Stomach (tissue), 9 donors: ENCODE measurements around the gene ZNF93. TPM values are rescaled to one million over a fixed set of nuclear protein-coding genes. Genes with fewer than 3 reads are reported as not detected.
"Not testable (repeated sequence)": the region's sequence is repeated elsewhere in the genome, so short reads cannot be mapped to it uniquely, and the experiment has no call there.

Experiments
- DNase-seq, 2 donors: peaks; one replicate each; pipeline versions ENCODE4 v3.0.0 to v3.0.0-alpha.2; 2013 to 2019
- H3K27ac ChIP-seq, 5 donors: fragments of 200-600 bp in 4 of 5; sonication (generic) in 4 of 5; one replicate each; pipeline ENCODE4 v1.5.1; 2013 to 2019; ENCODE audit warnings: mild to moderate bottlenecking in 1 of 5, moderate library complexity in 1 of 5
- H3K27me3 ChIP-seq, 3 donors: fragments of 200-600 bp; sonication (generic); one replicate each; pipeline ENCODE4 v1.5.1; 2017 to 2019; ENCODE audit warnings: mixed run types in 1 of 3
- H3K36me3 ChIP-seq, 4 donors: fragments of 200-600 bp; sonication (generic); 1 replicate in 3 of 4; 2 replicates in 1 of 4; pipeline ENCODE4 v1.5.1; 2016 to 2019
- H3K4me1 ChIP-seq, 4 donors: fragments of 200-600 bp; sonication (generic); one replicate each; pipeline ENCODE4 v1.5.1; 2016 to 2019
- H3K4me3 ChIP-seq, 4 donors: fragments of 200-600 bp; sonication (generic) in 3 of 4; one replicate each; pipeline ENCODE4 v1.5.1; 2016 to 2019; ENCODE audit warnings: mild to moderate bottlenecking in 1 of 4
- H3K9me3 ChIP-seq, 4 donors: fragments of 200-600 bp; sonication (generic); one replicate each; pipeline ENCODE4 v1.5.1; 2016 to 2019
- EP300 ChIP-seq: sonication (generic); formaldehyde crosslinking; IDR thresholded peaks from one replicate; pipeline ENCODE4 v1.6.1; 2017; ENCODE audit warnings: antibody characterized with exemption
- POLR2A ChIP-seq, 4 donors: fragments of 450-650 bp; IDR thresholded peaks; one replicate each; pipeline ENCODE4 v1.6.1; 2016; ENCODE audit warnings: antibody characterized with exemption in 4 of 4, control low read depth in 2 of 4, mild to moderate bottlenecking in 1 of 4, moderate library complexity in 1 of 4
- POLR2AphosphoS5 ChIP-seq, 3 donors: sonication (generic); formaldehyde crosslinking; IDR thresholded peaks; one replicate each; pipeline ENCODE4 v1.6.1; 2016; ENCODE audit warnings: antibody characterized with exemption in 3 of 3
- WGBS, 5 donors: extraction: QIAGEN DNeasy Blood & Tissue Kit in 3 of 5; methylation state at CpG; one replicate each; pipeline versions ENCODE4 v1.1.5 to v1.1.7; 2013 to 2018; 5-methylcytosine and 5-hydroxymethylcytosine counted together
- intact Hi-C: fragments of 100-400 bp; cut with DNase I; formaldehyde crosslinking; loops from one replicate; pipeline ENCODE4 v1.15.1; 2023; ENCODE audit warnings: low total_unique reads
- polyA plus RNA-seq, 3 donors: library from polyadenylated mRNA; stranded (reverse); fragments of 200-250 nt; gene quantifications; one replicate each; pipeline ENCODE4 v1.2.3, GENCODE V29; 2013
- total RNA-seq, 5 donors: library from RNA; depleted of rRNA; stranded (reverse); fragments of >200 nt; gene quantifications; one replicate each; pipeline versions ENCODE4 v1.1.0 to v1.2.3, GENCODE V29; 2014 to 2016
- TF ChIP-seq, protein P1 (sequence below), 7 experiments: fragments of 450-650 bp in 4 of 7; fragments of 200-600 bp in 3 of 7; sonication (generic) in 3 of 7; IDR thresholded peaks; one replicate each; pipeline ENCODE4 v1.5.1; 2016 to 2019; ENCODE audit warnings: antibody characterized with exemption in 7 of 7, control low read depth in 2 of 7, mild to moderate bottlenecking in 1 of 7
- donor health status: healthy with polysubstance abuse.
- donor health status: Bipolar disorder and iron deficiency.
- donor health status: healthy.

ZNF93 gene
- total and polyA plus RNA-seq, 8 donors = 0.45 to 9.2 (median 2.7) TPM; not detected in 2

DNA sequence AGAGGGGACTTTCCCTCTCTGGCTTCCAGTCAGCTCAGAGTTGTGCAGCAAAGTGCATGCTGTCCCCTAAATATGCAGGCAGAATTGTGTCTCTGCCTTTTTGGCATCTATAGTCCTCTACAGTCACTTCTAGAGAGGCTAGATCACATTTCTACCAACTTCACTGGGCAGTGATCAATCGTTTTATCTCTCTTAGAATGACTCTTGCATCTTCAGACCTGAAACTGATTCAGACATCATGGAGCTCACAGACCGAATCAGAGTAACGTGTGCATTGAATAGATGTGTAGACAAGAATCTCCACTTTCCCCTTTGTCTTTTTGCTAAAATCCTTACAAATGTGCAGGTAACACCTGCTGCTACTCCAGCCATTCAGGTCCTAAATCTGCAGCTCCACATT is 28.8 kb upstream of the ZNF93 start:
- H3K27ac ChIP-seq = no peak overlapping the region
- H3K4me3 ChIP-seq = no peak overlapping the region
- intact Hi-C loops = no loop called here
- DNase-seq = no peak
- no peaks in the 10 kb centered on the region for H3K27me3 ChIP-seq
- H3K9me3 ChIP-seq = peaks cover 0 to 71% (median 30%) of the 10 kb centered on the region in 4 donors
- TF ChIP-seq POLR2A (IDR thresholded peaks at IDR 0.05) = no peak
- TF ChIP-seq EP300 = no peak
- peaks cover 9 to 37% (median 14%) of the 10 kb centered on the region in 4 donors for H3K36me3 ChIP-seq
- WGBS, 5 donors = 85 to 91% (median 86%) methylated on average over 3 of the region's 3 CpGs
- peaks cover 14 to 45% (median 22%) of the 10 kb centered on the region in 4 donors for H3K4me1 ChIP-seq

DNA sequence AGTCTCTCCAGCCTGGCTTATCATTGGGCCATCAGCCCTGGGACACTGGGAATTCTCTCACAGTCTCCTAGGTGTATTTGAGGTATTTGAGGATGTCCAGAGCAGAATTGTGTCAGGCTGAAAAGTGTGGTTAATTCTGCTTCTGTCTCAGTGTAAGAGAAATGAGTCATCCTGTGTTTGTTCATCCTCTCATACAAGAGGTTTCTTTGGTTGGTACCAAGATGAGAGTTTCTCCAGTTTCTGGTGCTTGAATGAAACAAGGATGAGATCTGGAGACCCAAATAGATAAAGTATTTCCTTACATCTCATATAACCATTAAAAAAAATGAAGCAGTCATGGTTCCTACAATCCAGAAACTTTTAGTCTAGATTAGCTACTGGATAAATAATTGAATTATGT is 27.4 kb upstream of the ZNF93 start:
- H3K27me3 ChIP-seq = no peaks in the 10 kb centered on the region
- intact Hi-C loops = no loop called here
- DNase-seq = no peak
- H3K36me3 ChIP-seq = peaks cover 9 to 37% (median 14%) of the 10 kb centered on the region in 4 donors
- peaks cover 2 to 30% (median 8%) of the 10 kb centered on the region in 4 donors for H3K4me1 ChIP-seq
- H3K27ac ChIP-seq = no peak overlapping the region
- peaks cover 0 to 72% (median 33%) of the 10 kb centered on the region in 4 donors for H3K9me3 ChIP-seq
- TF ChIP-seq POLR2AphosphoS5 (IDR thresholded peaks at IDR 0.05) (no peak), POLR2A (IDR thresholded peaks at IDR 0.05) (no peak), EP300 (no peak)
- TF ChIP-seq, protein P1, sequence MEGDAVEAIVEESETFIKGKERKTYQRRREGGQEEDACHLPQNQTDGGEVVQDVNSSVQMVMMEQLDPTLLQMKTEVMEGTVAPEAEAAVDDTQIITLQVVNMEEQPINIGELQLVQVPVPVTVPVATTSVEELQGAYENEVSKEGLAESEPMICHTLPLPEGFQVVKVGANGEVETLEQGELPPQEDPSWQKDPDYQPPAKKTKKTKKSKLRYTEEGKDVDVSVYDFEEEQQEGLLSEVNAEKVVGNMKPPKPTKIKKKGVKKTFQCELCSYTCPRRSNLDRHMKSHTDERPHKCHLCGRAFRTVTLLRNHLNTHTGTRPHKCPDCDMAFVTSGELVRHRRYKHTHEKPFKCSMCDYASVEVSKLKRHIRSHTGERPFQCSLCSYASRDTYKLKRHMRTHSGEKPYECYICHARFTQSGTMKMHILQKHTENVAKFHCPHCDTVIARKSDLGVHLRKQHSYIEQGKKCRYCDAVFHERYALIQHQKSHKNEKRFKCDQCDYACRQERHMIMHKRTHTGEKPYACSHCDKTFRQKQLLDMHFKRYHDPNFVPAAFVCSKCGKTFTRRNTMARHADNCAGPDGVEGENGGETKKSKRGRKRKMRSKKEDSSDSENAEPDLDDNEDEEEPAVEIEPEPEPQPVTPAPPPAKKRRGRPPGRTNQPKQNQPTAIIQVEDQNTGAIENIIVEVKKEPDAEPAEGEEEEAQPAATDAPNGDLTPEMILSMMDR (IDR thresholded peaks at IDR 0.05) = no peak
- no peak overlapping the region for H3K4me3 ChIP-seq

- Histone ChIP-seq H3K9me3 (peaks cover 0 to 67% (median 37%) of the 10 kb centered on the region in 4 donors), H3K27ac (no peak overlapping the region), H3K27me3 (no peaks in the 10 kb centered on the region), H3K4me1 (no peaks in the 10 kb centered on the region), H3K36me3 (peaks cover 15 to 61% (median 45%) of the 10 kb centered on the region in 4 donors), H3K4me3 (no peak overlapping the region)
- intact Hi-C loops = no loop called here
- no peak for DNase-seq
- TF ChIP-seq, protein P1 (IDR thresholded peaks at IDR 0.05) = no peak
- TF ChIP-seq POLR2AphosphoS5 (IDR thresholded peaks at IDR 0.05) (no peak), POLR2A (IDR thresholded peaks at IDR 0.05) (no peak), EP300 (no peak)
- WGBS, 5 donors = 60 to 85% (median 80%) methylated on average over 4 of the region's 4 CpGs
Measured at GRCh38 chr19:19877724-19878123, 23.0 kb upstream of the ZNF93 start.

GRCh38 chr19:19884583-19884982 is 16.2 kb upstream of the ZNF93 start:
- Histone ChIP-seq H3K27ac (no peak overlapping the region), H3K4me3 (no peak overlapping the region), H3K9me3 (peaks cover 9 to 75% (median 40%) of the 10 kb centered on the region in 4 donors), H3K27me3 (no peaks in the 10 kb centered on the region), H3K36me3 (peaks cover 6 to 96% (median 75%) of the 10 kb centered on the region in 4 donors), H3K4me1 (no peaks in the 10 kb centered on the region)
- TF ChIP-seq POLR2AphosphoS5 (IDR thresholded peaks at IDR 0.05) (no peak), EP300 (no peak)
- WGBS, 5 donors = 89 to 100% (median 98%) methylated on average over 1 of the region's 1 CpG
- no peak for DNase-seq
- intact Hi-C loops = no loop called here

DNA sequence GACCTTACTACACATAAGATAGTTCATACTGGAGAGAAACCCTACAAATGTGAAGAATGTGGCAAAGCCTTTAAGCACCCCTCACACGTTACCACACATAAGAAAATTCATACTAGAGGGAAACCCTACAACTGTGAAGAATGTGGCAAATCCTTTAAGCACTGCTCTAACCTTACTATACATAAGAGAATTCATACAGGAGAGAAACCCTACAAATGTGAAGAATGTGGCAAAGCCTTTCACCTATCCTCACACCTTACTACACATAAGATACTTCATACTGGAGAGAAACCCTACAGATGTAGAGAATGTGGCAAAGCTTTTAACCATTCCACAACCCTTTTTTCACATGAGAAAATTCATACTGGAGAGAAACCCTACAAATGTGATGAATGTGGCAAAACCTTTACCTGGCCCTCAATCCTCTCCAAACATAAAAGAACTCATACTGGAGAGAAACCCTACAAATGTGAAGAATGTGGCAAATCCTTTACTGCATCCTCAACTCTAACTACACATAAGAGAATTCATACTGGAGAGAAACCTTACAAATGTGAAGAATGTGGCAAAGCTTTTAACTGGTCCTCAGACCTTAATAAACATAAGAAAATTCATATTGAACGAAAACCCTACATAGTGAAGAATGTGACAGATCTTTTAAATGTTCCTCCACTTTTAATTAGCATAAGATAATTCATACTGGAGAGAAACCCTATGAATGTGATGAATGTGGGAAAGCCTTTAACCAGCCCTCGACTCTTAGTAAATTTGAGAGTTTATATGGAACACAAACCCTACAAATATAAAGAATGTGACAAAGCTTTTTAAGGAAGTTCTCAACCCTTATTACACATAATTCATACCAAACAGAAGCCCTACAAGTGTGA is 8.4 kb upstream of the ZNF93 start:
- H3K9me3 ChIP-seq = peaks cover 38 to 100% (median 73%) of the 10 kb centered on the region in 4 donors

More for the DNA sequence above, 8.4 kb upstream of the ZNF93 start:
- intact Hi-C loops, H3K4me3 ChIP-seq, H3K27ac ChIP-seq, DNase-seq, H3K4me1 ChIP-seq, H3K27me3 ChIP-seq: not testable (repeated sequence)
- whole genome bisulfite sequencing, 5 donors = 96 to 99% (median 97%) methylated on average over 3 of the region's 3 CpGs
- H3K36me3 ChIP-seq = peaks cover 20 to 59% (median 49%) of the 10 kb centered on the region in 4 donors
